Stimulated activated CD4-positive, alpha-beta T cell treated with anti-CD3 and anti-CD28 coated beads, Interleukin-15, amount 100 ng/mL, for 24 hours (primary cell): ENCODE results near the gene LRRC3C.
"Not testable (repeated sequence)": the region's sequence is repeated elsewhere in the genome, so short reads cannot be mapped to it uniquely, and the experiment has no call there.

Experiments used
- DNase-seq: peaks from one replicate; pipeline ENCODE4 v3.0.0-alpha.2; 2020

The LRRC3C gene

GRCh38 chr17:39927101-39927928, at the start of gene LRRC3C, which contains the start of gene ORMDL3:
Gene LRRC3C, plus strand, starts transcription at chr17:39927732. Its CDS starts 13,792 bp downstream, at chr17:39941524.
Gene ORMDL3, minus strand, starts transcription at chr17:39927601. Its CDS starts 3,398 bp downstream, at chr17:39924203.
- DNase-seq, result peak; percentile 95

- not testable (repeated sequence) for DNase-seq
Observed at GRCh38 chr17:39886102-39886501, 41.4 kb upstream of the LRRC3C start.

GRCh38 chr17:39887078-39887477, 40.5 kb upstream of the LRRC3C start:
- no peak for DNase-seq

GRCh38 chr17:39889200-39889599, 38.3 kb upstream of the LRRC3C start:
- DNase-seq, result no peak

- DNase-seq, result no peak
Observed at GRCh38 chr17:39894681-39895376, 32.7 kb upstream of the LRRC3C start.

- DNase-seq, result no peak
Observed at GRCh38 chr17:39898088-39898487, 29.4 kb upstream of the LRRC3C start.

- DNase-seq, result no peak
Observed at GRCh38 chr17:39899215-39899614, 28.3 kb upstream of the LRRC3C start.

- DNase-seq, result not testable (repeated sequence)
Observed at GRCh38 chr17:39902027-39902426, 25.5 kb upstream of the LRRC3C start.

GRCh38 chr17:39903158-39903884, 24.2 kb upstream of the LRRC3C start:
- DNase-seq, result no peak

GRCh38 chr17:39904990-39905288, 22.6 kb upstream of the LRRC3C start:
- DNase-seq, result no peak

GRCh38 chr17:39908789-39909352, 18.7 kb upstream of the LRRC3C start:
- no peak for DNase-seq

GRCh38 chr17:39913989-39914388, 13.5 kb upstream of the LRRC3C start:
- DNase-seq, result no peak

- DNase-seq, result no peak
Observed at GRCh38 chr17:39915559-39915958, 12.0 kb upstream of the LRRC3C start.

- no peak for DNase-seq
Observed at GRCh38 chr17:39916918-39917317, 10.6 kb upstream of the LRRC3C start.

GRCh38 chr17:39919087-39919683, 8.3 kb upstream of the LRRC3C start:
- DNase-seq, result no peak

- DNase-seq, result peak; percentile 80
Observed at GRCh38 chr17:39920218-39921210, 7.0 kb upstream of the LRRC3C start.

- peak; percentile 57 for DNase-seq
Observed at GRCh38 chr17:39921323-39921722, 6.2 kb upstream of the LRRC3C start.

- DNase-seq, result no peak
Observed at GRCh38 chr17:39922006-39922405, 5.5 kb upstream of the LRRC3C start.

GRCh38 chr17:39923230-39923629, 4.3 kb upstream of the LRRC3C start:
- DNase-seq, result no peak

- no peak for DNase-seq
Observed at GRCh38 chr17:39923836-39924690, 3.5 kb upstream of the LRRC3C start.

GRCh38 chr17:39924691-39925055, 2.9 kb upstream of the LRRC3C start:
- DNase-seq, result no peak
